Ascending aorta (tissue), 2 donors: ENCODE results near the gene CYRIA. TPM values are rescaled to one million over a fixed set of nuclear protein-coding genes. Genes with fewer than 3 reads are reported as not detected.

ENCODE experiments used
- DNase-seq, 2 donors: peaks; one replicate each; pipeline ENCODE4 v3.0.0-alpha.2; 2019; ENCODE audit warnings: low spot score in 2 of 2
- H3K27ac ChIP-seq, 2 donors: fragments of 200-600 bp; sonication (generic); one replicate each; pipeline ENCODE4 v1.5.1; 2016 to 2017; ENCODE audit warnings: mild to moderate bottlenecking in 1 of 2
- H3K27me3 ChIP-seq: fragments of 200-600 bp; sonication (generic); one replicate; pipeline ENCODE4 v1.5.1; 2017
- H3K36me3 ChIP-seq, 2 donors: fragments of 200-600 bp; sonication (generic); one replicate each; pipeline ENCODE4 v1.5.1; 2016
- H3K4me1 ChIP-seq, 2 donors: fragments of 200-600 bp; sonication (generic); one replicate each; pipeline ENCODE4 v1.5.1; 2016 to 2017; ENCODE audit warnings: mild to moderate bottlenecking in 1 of 2
- H3K4me3 ChIP-seq, 2 donors: fragments of 200-600 bp; sonication (generic); one replicate each; pipeline ENCODE4 v1.5.1; 2016 to 2017; ENCODE audit warnings: mild to moderate bottlenecking in 1 of 2
- H3K9me3 ChIP-seq, 2 donors: fragments of 200-600 bp; sonication (generic); one replicate each; pipeline ENCODE4 v1.5.1; 2016
- CTCF ChIP-seq, 3 experiments: fragments of 200-600 bp in 2 of 3; fragments of 450-650 bp in 1 of 3; sonication (generic) in 2 of 3; IDR thresholded peaks; one replicate each; pipeline ENCODE4 v1.5.1; 2016 to 2019; ENCODE audit warnings: antibody characterized with exemption in 3 of 3, mild to moderate bottlenecking in 1 of 3, moderate library complexity in 1 of 3
- intact Hi-C: fragments of 100-400 bp; cut with DNase I; formaldehyde crosslinking; loops from one replicate; pipeline ENCODE4 v1.15.1; 2023
- total RNA-seq: library from RNA; depleted of rRNA; stranded (reverse); fragments of >200 nt; gene quantifications from one replicate; pipeline ENCODE4 v1.1.0, GENCODE V29; 2016

The CYRIA gene
- total RNA-seq, 1 donor from 2014 or later, result 7.1 TPM

GRCh38 chr2:16700551-16701259 lies 35.1 kb upstream of the CYRIA start:
- Histone ChIP-seq H3K27ac (no peak overlapping the region), H3K9me3 (no peaks in the 10 kb centered on the region), H3K27me3 (no peaks in the 10 kb centered on the region), H3K4me3 (no peak overlapping the region), H3K4me1 (no peaks in the 10 kb centered on the region), H3K36me3 (no peaks in the 10 kb centered on the region)
- no peak for TF ChIP-seq CTCF (IDR thresholded peaks at IDR 0.05)
- intact Hi-C loops, result no loop called here
- no peak for DNase-seq

- DNase-seq, result no peak
- no peak overlapping the region for H3K4me3 ChIP-seq
- H3K36me3 ChIP-seq, result no peaks in the 10 kb centered on the region
- H3K27me3 ChIP-seq, result no peaks in the 10 kb centered on the region
- no peak for TF ChIP-seq CTCF (IDR thresholded peaks at IDR 0.05)
- no peaks in the 10 kb centered on the region for H3K9me3 ChIP-seq
- H3K27ac ChIP-seq, result no peak overlapping the region
- no peaks in the 10 kb centered on the region for H3K4me1 ChIP-seq
- intact Hi-C loops, result no loop called here
Measured at GRCh38 chr2:16693854-16694253, 28.2 kb upstream of the CYRIA start.

- H3K4me3 ChIP-seq, result no peak overlapping the region
- no peaks in the 10 kb centered on the region for H3K36me3 ChIP-seq
- DNase-seq, result no peak
- intact Hi-C loops, result no loop called here
- no peak overlapping the region for H3K27ac ChIP-seq
- TF ChIP-seq CTCF (IDR thresholded peaks at IDR 0.05), result no peak
- H3K27me3 ChIP-seq, result no peaks in the 10 kb centered on the region
- no peaks in the 10 kb centered on the region for H3K9me3 ChIP-seq
- H3K4me1 ChIP-seq, result no peaks in the 10 kb centered on the region
Measured at GRCh38 chr2:16691261-16691660, 25.6 kb upstream of the CYRIA start.

GRCh38 chr2:16687955-16688354 lies 22.3 kb upstream of the CYRIA start:
- no peak overlapping the region for H3K27ac ChIP-seq
- no peaks in the 10 kb centered on the region for H3K27me3 ChIP-seq
- TF ChIP-seq CTCF (IDR thresholded peaks at IDR 0.05), result no peak
- no peaks in the 10 kb centered on the region for H3K4me1 ChIP-seq
- no peaks in the 10 kb centered on the region for H3K36me3 ChIP-seq
- intact Hi-C loops, result no loop called here
- DNase-seq, result no peak
- H3K9me3 ChIP-seq, result no peaks in the 10 kb centered on the region
- H3K4me3 ChIP-seq, result no peak overlapping the region

GRCh38 chr2:16687222-16687621 lies 21.6 kb upstream of the CYRIA start:
- DNase-seq, result no peak
- Histone ChIP-seq H3K27ac (no peak overlapping the region), H3K27me3 (no peaks in the 10 kb centered on the region), H3K4me3 (no peak overlapping the region), H3K9me3 (no peaks in the 10 kb centered on the region), H3K36me3 (no peaks in the 10 kb centered on the region), H3K4me1 (no peaks in the 10 kb centered on the region)
- TF ChIP-seq CTCF (IDR thresholded peaks at IDR 0.05), result no peak
- intact Hi-C loops, result no loop called here

GRCh38 chr2:16686641-16687040 lies 21.0 kb upstream of the CYRIA start:
- TF ChIP-seq CTCF (IDR thresholded peaks at IDR 0.05), result no peak

More at GRCh38 chr2:16686641-16687040, 21.0 kb upstream of the CYRIA start:
- Histone ChIP-seq H3K9me3 (no peaks in the 10 kb centered on the region), H3K4me3 (no peak overlapping the region), H3K27ac (no peak overlapping the region), H3K4me1 (no peaks in the 10 kb centered on the region), H3K36me3 (no peaks in the 10 kb centered on the region), H3K27me3 (no peaks in the 10 kb centered on the region)
- intact Hi-C loops, result no loop called here
- no peak for DNase-seq
